ENCODE measurements around the gene FOXO3. TPM values are rescaled to one million over a fixed set of nuclear protein-coding genes. Genes with fewer than 3 reads are reported as not detected.
A peak's percentile ranks its signal among the peaks of the same experiment; 100 is the strongest.

FOXO3 gene
- total RNA-seq, 2 donors from 2014 or later = 33.4 to 61.7 TPM

GRCh38 chr6:108582618-108583017 lies 21.9 kb downstream of the FOXO3 start:
- Histone ChIP-seq H3K4me3 (no peak overlapping the region), H3K27ac (no peak overlapping the region), H3K9ac (ENCODE audit: low read depth in 2 of 2, low read length in 2 of 2) (no peak overlapping the region), H3K27me3 (no peaks in the 10 kb centered on the region), H3K9me3 (no peaks in the 10 kb centered on the region), H3K36me3 (no peaks in the 10 kb centered on the region), H3K4me1 (no peaks in the 10 kb centered on the region)
- TF ChIP-seq CTCF (IDR thresholded peaks at IDR 0.05) = no peak
- intact Hi-C loops (cut with DNase I) = no loop called here
- DNase-seq = no peak

- Histone ChIP-seq H3K4me1 (peaks cover 9% of the 10 kb centered on the region), H3K9ac (ENCODE audit: low read depth in 2 of 2, low read length in 2 of 2) (no peak overlapping the region), H3K9me3 (no peaks in the 10 kb centered on the region), H3K27me3 (no peaks in the 10 kb centered on the region), H3K27ac (no peak overlapping the region), H3K36me3 (no peaks in the 10 kb centered on the region), H3K4me3 (no peak overlapping the region)
- intact Hi-C loops (cut with DNase I) = no loop called here
- DNase-seq = no peak
- no peak for TF ChIP-seq CTCF (IDR thresholded peaks at IDR 0.05)
Observed at GRCh38 chr6:108584323-108584722, 23.6 kb downstream of the FOXO3 start.

- no peak for TF ChIP-seq CTCF (IDR thresholded peaks at IDR 0.05)
- no peak overlapping the region for H3K4me3 ChIP-seq
- no peak overlapping the region for H3K27ac ChIP-seq
- peaks cover 17% of the 10 kb centered on the region for H3K4me1 ChIP-seq
- H3K27me3 ChIP-seq = no peaks in the 10 kb centered on the region
- no peak overlapping the region for H3K9ac ChIP-seq (ENCODE audit: low read depth in 2 of 2, low read length in 2 of 2)
- no peaks in the 10 kb centered on the region for H3K9me3 ChIP-seq
- H3K36me3 ChIP-seq = no peaks in the 10 kb centered on the region
- intact Hi-C loops (cut with DNase I) = no loop called here
- DNase-seq = no peak
Observed at GRCh38 chr6:108585359-108585758, 24.6 kb downstream of the FOXO3 start.

- Histone ChIP-seq H3K4me1 (peaks cover 17% of the 10 kb centered on the region), H3K36me3 (no peaks in the 10 kb centered on the region), H3K27me3 (no peaks in the 10 kb centered on the region), H3K9me3 (no peaks in the 10 kb centered on the region), H3K9ac (ENCODE audit: low read depth in 2 of 2, low read length in 2 of 2) (no peak overlapping the region), H3K4me3 (no peak overlapping the region), H3K27ac (no peak overlapping the region)
- intact Hi-C loops (cut with DNase I) = no loop called here
- DNase-seq = no peak
- no peak for TF ChIP-seq CTCF (IDR thresholded peaks at IDR 0.05)
Observed at GRCh38 chr6:108585921-108586536, 25.3 kb downstream of the FOXO3 start.

GRCh38 chr6:108587258-108588059 lies 26.7 kb downstream of the FOXO3 start:
- peak overlapping the region; percentile 23 for H3K27ac ChIP-seq
- no peak overlapping the region for H3K4me3 ChIP-seq
- DNase-seq = no peak
- peaks cover 17% of the 10 kb centered on the region for H3K4me1 ChIP-seq
- H3K9ac ChIP-seq (ENCODE audit: low read depth in 2 of 2, low read length in 2 of 2) = peak overlapping the region in 1 of 2 donors; percentile 48
- intact Hi-C loops (cut with DNase I) = no loop called here
- TF ChIP-seq CTCF (IDR thresholded peaks at IDR 0.05) = no peak
- H3K36me3 ChIP-seq = no peaks in the 10 kb centered on the region
- no peaks in the 10 kb centered on the region for H3K27me3 ChIP-seq
- no peaks in the 10 kb centered on the region for H3K9me3 ChIP-seq
